ENCODE results near the gene RBM6.
A peak's percentile ranks its signal among the peaks of the same experiment; 100 is the strongest.

Gene RBM6

DNA sequence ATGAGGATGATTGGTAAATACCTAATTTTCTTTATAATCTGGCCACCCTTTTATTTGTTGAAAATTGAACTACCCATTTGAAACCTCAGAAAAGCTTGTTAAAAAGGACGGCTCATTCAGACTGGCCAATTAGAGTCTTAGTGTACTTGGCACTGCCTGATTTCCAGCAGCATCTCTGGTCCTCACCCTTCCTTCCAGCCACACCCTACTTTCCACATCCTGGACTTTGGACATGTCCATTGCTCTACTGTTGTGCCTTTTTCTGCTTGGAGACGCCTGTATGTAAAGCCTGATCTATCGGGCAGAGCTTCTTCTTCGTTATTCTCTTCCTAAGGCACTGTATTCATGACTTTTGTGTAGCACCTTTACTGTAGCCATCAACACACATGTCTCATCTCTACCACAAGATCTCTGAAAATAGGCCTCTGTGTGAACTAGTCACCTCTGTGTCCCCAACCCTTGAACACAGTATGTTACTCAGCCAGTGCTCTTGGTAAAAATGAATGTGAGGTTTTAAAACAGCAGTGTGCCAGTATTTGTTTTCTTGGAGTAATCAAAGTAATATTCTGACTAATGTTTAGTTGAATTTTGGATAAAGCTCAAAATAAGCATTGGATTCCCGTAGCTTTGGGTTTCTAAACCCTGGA lies 155.5 kb downstream of the RBM6 start:
- DNase-seq (ENCODE audit: low spot score) = no peak

DNA sequence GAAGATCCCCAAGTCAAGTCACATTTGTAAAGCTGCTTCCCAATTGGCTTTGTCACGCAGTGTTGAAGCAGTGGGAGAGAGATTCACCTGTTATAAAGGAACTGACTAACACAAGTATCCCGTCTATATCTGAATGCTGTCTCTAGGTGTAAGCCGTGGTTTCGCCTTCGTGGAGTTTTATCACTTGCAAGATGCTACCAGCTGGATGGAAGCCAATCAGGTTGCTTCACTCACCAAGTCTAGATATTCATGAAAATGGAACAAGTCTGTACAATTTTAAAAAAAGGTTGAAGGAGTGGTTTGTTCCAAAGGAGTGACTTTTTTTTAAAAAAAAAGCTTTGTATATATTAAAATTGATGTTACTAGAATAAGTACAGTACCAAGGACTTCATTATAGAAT lies 160.4 kb downstream of the RBM6 start:
- DNase-seq (ENCODE audit: low spot score) = no peak

DNA sequence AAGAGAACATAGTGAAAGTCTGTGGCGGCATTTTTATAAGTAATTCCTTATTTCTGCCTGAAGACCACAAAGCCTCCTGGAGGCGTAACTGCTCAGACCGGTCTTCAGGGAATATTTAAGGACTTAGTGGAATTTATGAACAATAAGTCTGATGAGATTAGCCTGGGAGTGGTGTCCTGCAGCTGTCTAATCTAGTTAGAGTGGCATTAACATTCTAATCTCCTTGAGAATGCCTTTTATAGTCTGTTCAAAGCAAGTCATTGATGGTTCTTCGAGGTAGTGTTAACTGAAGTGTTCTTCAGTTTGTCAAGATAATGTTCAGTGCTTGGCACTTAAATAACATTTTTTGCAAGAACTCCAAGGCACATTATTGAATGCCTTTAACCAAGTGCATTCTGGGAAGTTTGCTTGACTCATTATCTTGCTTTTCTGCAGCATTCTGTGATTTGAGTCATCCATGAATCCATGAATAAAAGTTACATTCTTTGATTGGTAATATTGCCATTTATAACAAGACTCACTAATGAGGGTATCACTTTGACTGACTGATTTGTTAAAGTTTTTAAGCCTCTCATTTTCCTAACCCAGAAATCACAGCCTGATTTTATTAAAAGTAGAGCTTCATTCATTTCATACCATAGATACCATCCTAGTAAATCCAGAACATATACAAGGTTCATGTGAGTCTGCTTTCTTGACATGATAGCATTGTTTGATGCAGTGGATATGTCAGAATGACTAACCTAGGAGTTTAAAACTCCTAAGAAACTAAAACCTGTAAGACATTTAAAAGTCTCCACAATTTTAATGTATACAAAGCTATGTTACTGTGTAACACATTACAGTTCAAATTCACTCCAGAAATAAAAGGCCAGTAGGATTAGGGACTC lies 161.3 kb downstream of the RBM6 start:
- DNase-seq (ENCODE audit: low spot score) = no peak

DNA sequence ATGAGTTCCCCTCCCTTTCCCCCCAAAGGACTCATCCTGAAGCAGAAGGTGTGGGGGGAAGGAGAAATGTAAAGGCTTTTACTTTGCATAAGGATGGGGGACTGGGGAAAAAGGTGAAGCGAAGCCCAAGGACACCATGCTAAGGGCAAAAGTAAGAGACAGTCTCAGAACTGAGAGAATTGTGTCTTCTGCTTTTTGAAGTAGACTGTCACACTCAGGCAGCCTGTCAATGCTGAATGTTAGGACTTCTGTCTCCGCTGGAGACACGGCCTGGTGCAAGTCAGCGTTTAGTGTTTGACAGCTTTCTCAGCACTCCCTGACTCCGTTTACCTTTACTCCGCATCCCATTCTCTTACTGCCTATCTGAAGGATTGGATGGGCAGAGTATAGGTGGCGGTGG lies 162.6 kb downstream of the RBM6 start:
- DNase-seq (ENCODE audit: low spot score) = no peak

DNA sequence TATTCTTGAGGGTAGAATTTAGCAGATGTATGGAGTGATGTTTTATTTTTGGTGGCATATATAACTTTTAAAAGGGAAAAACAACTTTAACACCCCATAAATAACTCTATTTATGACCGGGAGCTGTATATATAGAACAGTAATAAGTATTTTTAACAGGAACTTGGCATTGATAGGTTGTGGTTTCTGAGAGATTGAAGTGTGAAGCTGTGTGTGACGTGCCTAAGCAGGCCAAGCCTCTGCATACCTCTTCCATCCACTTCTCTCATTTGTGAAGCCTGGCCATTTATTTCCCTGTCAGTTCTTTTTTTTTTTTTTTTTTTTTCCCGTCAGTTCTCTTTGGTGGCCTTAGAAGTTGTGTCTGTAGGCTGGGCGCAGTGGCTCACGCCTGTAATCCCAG lies 171.8 kb downstream of the RBM6 start:
- no peak for DNase-seq (ENCODE audit: low spot score)

DNA sequence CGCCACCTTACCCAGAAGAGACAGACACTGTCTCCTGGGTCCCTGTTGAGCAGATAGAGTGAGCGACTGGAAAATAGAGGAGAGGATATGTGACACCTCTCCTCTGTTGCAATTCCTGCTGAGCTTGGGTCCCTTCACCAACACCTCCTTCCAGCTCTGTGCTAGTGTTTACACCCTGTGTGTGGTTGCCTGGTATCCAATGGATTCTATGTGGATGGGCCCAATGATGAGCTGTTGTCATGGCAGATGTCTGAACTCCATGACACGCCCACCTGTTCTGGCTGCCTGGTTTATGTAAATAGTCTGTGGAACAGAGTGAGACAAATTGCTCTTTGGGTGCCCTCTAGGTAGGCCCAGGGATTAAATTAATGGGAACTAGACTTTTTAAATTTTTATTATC lies 172.5 kb downstream of the RBM6 start:
- DNase-seq (ENCODE audit: low spot score) = no peak

DNA sequence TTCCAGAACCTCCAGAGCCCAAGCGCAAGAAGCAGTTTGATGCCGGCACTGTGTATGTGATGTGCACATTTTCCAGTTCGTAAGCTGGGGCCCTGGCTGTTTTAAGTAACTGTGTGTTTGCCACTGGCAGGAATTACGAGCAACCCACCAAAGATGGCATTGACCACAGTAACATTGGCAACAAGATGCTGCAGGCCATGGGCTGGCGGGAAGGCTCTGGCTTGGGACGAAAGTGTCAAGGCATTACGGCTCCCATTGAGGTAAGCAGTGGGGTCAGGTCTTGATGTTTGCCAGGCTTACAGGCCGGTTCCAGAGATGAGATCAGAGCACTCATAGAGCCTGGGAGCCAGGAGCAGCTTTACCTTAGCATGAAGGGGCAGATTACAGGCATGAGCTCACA lies 177.2 kb downstream of the RBM6 start:
- no peak for DNase-seq (ENCODE audit: low spot score)

DNA sequence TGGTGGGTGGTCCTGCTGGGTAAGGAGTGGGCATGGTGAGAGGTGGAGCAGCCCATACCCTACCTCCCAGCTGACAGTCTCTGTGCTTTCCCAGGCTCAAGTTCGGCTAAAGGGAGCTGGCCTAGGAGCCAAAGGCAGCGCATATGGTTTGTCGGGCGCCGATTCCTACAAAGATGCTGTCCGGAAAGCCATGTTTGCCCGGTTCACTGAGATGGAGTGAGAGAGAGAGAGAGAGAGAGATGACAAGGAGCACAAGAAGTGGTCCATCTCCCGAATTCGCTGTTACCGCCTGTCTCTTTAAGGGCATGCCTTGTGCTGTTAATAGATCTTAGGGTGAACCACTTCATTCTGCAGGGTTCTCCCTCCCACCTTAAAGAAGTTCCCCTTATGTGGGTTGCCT lies 178.3 kb downstream of the RBM6 start:
- no peak for DNase-seq (ENCODE audit: low spot score)

DNA sequence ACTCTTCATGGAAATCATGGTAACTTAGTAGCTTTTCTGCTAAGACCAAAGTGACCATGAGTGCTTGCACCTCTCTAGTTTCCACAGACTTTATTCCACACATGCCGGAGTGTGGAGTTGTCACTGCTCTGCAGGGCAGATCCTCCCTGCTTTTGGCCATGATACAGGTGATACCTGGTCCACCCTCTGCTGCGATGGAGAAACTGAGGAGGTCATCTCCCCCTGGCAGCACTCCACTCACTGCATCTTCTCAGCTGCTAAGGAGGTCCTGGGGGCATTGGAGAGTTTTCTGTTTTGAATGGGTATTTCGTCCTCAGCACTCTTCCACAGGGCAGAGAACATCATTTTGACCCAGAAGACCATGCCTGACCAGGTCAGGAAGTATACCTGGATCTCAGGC lies 179.8 kb downstream of the RBM6 start:
- DNase-seq (ENCODE audit: low spot score) = no peak

DNA sequence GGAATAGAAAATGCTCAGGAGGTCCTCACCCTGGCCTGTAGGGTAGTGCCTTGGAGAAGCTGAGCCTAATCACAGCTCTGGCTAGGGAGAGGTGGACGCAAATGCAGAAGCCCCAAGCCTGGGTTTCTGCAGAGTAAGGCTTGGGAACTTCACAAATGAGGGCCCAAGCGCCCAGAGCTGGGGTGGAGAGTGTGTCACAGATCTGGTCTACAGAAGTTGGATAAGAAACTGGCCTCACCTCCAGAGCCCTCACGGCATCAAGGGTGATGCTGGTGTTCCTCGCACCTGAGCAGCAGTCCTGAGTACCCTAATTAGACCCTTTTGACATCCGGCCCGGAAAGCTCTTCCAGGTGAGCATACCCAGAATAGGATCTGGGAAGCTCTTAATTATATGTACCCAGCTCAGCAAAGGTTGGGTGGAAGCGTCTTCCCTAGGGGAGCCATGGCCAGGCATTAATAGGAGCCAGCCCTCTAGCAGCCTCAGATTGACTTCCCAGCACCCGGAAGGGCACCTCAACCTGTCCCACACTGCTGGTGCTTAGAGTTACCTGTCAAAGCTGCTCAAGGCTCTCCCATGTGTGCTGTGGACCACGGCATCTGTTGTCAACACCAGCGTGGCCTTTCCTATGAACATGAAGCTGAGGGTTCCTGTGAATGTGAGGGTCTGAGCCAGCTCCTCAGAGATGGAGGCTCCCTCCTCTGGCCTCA lies 180.6 kb downstream of the RBM6 start:
- DNase-seq (ENCODE audit: low spot score) = no peak

DNA sequence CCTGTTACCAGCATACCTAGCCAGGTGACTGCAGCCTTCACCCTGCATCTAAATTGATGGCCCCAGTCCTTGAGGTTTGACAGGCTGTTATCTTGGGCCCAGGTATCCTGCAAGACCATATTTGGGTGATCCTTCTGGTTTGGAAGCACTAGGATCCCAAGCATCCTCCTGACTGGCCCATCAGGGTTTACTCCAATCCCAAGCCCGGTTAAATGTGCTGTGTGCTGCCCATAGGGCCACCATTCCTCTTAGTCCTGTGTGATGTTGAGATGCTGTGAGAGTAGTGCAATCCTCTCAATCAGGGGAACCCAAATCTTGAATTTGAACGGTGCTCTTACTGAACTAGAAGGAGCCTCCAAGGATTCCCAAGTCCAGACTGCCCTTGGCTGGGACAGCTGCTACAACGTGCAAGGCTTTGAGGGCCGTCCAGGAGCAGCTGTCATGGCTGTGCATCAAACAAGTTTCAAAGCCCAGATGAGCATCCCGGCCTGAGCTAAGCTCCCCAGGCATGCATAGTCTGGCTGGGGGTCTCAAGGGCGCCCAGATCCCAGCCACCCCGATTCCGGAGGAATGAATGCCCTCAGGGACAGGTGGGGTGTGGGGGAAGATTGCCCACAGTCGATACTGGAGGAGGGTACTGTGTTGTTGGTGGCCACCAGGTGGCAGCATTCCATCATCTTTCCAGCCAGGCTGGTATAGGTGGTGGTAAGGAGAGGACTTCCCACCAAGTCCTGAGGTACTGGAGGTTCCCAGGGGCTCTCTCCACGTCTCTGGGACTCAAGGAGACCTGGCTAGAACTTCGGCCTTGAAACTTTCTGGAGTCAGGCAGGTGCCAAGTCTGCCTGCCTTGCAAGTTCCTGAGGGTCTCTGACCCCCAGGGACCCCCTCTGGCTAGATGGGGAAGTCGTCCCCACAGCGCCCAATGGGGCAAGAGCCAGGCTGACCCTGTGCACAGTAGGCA lies 181.4 kb downstream of the RBM6 start:
- peak; percentile 76 for DNase-seq (ENCODE audit: low spot score)

DNA sequence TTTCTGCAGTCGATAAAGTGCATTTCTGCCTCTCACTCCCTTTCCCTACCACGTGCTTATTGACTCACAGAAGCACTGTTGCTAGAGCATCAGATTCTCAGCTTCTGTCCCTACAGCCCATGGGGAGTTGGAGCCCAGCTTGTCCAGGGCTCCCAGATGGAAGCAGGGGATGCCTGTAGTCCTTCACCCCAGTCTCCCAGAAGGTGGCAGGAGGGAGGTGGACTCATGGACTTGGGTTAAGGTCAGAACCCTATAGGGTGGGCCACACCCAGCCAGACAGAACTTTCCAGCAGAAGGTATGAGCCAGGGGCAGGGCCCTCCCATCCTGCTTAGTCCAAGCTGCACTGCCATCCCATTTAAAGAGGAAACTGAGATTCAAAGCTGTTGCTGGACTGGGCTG lies 182.1 kb downstream of the RBM6 start:
- DNase-seq (ENCODE audit: low spot score) = no peak

DNA sequence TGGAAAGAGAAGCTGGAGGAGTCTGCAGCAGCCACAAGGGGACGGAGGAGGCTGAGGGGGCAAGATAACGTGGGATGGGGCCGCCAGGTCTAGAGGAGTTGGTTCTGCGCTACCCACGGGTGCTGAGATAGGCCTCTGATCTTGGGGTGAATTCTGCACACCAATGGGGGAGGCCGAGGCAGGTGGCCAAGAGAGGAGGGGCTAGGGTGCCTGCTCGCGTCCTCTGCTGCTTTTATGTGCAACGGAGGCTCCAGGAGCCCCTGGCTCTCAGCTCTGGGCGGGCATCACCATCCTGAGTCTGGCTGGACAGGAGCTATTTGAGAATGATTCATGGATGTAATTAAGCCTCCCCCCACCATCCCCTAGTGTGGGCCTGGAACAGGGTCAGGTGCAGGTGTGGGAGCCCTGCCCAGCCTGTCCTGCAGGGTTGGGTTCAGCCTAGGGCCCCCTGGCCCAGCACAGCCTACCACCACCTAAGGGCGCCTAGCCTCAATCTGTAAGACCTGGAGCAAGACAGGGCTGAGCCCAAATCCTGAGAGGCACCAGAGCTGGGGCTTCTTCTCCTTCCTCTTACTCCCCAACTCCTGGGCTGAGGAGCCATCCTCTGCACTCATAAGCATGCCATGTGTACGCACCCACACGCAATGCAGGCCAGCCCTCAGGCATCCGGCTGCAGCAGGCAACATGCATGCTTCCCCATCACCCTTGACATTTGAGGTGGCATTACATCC lies 182.9 kb downstream of the RBM6 start:
- no peak for DNase-seq (ENCODE audit: low spot score)

DNA sequence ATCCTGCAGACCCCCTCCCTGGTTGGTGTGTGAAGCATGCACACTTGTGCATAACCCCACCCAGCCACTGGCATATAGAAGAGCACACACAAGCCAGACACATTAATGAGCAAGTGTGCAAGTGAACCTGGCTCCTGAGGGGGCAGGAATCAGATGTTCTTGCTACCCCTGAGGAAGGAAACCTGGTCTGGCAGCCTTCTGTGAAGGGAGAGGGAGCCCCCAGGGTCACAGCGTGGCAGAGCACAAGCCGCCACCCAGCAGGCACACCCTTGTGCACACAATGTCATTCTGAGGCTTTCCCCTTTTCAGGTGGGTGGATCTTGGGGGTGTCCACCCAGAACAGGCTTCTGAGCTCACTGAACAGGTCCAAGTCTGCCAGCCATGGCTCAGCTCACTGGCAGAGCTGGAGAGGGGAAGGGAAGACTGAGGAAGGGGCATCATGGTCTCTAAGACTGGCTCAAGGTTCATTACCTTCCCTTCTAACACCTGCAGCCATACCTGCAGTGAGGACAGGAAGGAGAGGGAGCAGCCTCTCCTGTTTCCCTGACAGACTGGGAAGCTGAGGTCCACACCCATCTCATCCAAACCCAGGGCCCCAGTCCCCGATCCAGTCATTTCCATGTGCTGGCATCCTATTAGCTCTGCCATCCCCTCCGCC lies 183.6 kb downstream of the RBM6 start:
- DNase-seq (ENCODE audit: low spot score) = no peak

DNA sequence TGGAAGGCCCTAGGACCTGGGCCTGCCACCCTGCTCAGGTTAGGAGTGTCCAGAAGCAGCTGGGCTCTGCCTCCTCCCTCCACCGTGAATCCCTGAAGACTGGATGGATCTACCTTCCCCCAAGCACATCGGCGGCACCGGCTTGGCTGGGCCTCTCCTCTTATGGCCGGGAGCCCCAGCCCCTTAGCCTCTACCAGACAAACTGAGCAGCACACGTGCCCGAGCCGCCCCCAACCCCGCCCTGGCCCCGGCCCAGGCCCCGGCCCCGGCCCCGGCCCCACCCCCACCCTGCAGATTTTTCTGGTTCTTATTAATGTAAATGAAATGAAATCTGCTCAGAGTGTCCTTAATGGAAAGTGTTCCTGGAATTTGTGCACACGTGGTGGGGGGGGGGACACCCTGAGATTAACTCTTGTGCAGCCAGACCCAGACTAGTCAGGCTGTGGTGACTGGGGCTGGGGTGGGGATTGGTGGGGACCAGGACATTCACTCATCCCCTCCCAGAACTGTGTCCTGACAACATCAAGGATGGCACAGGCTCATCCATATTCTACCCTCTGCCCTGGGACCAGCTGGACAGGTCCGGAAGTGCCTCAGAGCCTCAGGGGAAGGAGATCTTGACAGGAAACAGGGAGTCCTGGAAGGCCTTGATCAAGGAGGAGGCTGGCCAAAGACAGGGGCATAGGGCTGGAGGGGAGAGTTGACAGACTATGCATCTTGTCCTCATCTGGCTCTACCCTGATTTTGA lies 184.3 kb downstream of the RBM6 start:
- DNase-seq (ENCODE audit: low spot score) = no peak

DNA sequence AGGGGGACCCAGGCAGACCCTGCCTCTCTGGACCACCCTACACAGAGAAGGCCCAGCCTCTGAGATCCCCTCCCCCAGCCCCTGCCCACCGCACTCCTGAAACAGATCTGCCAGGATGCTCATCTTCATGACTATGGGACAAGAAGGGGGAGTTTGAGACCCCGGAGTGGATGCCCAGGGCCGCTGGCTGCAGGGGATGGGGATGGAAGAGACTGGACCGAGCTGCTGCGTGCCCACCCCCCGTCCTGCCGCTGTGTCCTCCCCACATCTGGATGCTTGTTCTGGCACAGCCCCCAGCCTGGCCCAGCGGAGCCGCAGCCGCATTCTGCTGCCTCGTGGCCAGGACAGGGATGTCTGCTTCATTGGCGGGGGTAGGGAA lies 184.8 kb downstream of the RBM6 start:
- no peak for DNase-seq (ENCODE audit: low spot score)

DNA sequence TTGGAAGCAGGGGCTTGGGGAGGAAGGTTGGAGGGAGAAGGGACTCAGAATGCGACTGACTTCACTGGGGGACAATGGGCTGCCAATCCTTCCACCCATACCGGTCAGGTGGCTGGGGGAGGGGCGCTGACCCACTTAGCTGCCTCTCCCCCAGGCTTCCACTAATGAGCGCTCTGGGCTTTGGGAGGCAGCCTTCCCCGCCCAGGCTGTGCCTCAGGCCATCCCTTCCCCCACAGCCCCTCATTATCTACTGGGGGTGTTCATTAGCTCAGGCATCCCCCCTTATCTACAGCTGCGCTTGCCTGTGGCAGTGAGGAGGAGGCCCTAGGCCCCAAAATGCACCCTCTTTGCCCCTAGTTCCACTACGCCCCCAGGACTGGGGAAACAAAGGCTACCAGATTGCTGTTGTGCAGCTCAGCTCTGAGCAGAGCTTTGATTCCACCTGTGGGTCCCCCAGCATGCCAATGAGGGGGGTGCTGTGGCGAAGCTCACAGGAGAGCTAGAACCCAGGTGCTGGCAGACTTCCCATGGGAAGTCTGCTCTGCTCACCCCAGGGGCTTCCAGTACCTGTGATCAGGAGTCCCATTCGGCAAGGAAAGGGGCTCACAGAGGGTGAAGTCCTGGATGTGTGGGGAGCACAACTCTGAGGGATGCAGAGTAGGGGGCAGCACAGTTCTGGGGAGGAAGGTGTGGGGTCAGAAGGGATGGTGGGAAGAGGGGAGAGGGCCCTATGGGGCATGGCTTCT lies 185.8 kb downstream of the RBM6 start:
- no peak for DNase-seq (ENCODE audit: low spot score)

DNA sequence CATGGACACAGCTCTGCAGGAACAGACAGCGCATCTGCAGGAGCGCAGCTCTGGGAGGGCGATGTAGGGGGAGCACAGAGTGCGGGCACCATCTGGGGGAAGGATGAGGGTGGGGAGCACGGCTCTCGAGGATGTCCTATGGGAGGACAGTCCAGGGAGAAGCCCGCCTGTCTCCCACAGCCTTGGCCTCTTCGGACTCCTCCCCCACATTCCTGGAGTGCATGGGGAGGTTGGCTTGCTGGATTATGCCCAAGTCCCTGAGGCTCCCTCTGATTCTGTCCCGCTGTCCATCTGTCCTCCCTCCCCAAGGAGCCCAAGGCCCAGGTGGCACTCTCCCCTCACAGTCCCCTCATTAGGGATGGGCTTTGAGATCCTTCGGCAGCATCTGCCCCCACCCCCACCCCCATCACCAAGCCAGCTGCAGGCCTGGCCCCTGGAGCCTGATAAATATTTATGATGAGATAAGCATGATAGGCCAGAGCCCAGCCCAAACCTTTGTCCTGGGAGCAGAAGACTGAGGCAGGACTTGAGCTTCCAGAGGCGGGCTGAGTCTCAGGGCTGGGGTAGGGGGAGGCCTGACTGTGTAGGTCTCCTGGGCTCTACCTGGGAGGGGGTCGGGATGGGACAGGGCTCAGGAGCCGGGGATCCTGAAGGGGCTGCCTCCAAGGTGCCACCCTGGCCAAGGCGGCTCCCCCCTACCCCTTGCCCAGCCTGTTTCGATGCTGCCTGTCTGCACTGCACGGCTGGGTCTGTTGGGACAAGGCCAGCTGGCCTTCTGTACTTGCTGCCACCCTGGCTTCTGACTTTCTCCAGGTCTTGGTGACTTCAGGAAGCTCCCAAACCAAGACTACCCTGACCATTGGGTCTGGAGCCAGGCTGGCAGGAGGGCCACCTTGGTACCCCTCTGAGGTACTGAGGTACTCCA lies 186.6 kb downstream of the RBM6 start:
- DNase-seq (ENCODE audit: low spot score) = no peak
